Measurements from ENCODE around the gene CEP76. TPM values are rescaled to one million over a fixed set of nuclear protein-coding genes. Genes with fewer than 3 reads are reported as not detected.
"Not testable (repeated sequence)": the region's sequence is repeated elsewhere in the genome, so short reads cannot be mapped to it uniquely, and the experiment has no call there.

The CEP76 gene
- total RNA-seq, 4 donors from 2014 or later: 7.0 to 10.0 (median 9.3) TPM

DNA sequence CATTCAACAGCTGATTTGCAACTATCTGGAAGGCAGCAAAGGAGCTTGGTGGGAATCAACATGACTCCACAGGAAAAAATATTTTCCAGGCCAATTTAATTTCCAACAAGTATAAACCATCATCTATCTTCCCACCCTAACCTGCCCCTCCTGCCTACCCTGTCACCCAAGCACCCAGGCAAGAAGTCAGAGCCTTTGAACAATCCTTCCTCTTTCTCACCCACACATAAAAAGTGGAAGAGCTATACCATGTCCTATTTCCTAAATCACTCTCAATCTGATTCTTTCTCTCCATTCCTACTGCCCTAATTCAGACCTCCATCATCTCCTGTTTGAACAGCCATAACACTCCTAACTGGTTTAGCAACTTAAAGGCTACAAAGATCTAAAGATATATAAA lies 57.3 kb downstream of the CEP76 start:
- intact Hi-C loops (cut with DNase I): no loop called here
- Histone ChIP-seq H3K27ac (peak overlapping the region in 1 of 3 donors; percentile 47), H3K9me3 (no peaks in the 10 kb centered on the region), H3K27me3 (no peaks in the 10 kb centered on the region), H3K4me3 (replicated peaks in 1 of 3) (no peak overlapping the region), H3K4me1 (peaks cover 11 to 15% of the 10 kb centered on the region in 2 donors), H3K36me3 (no peaks in the 10 kb centered on the region)
- DNase-seq: no peak
- no peak for TF ChIP-seq POLR2A (IDR thresholded peaks at IDR 0.05)
- TF ChIP-seq, protein P1, sequence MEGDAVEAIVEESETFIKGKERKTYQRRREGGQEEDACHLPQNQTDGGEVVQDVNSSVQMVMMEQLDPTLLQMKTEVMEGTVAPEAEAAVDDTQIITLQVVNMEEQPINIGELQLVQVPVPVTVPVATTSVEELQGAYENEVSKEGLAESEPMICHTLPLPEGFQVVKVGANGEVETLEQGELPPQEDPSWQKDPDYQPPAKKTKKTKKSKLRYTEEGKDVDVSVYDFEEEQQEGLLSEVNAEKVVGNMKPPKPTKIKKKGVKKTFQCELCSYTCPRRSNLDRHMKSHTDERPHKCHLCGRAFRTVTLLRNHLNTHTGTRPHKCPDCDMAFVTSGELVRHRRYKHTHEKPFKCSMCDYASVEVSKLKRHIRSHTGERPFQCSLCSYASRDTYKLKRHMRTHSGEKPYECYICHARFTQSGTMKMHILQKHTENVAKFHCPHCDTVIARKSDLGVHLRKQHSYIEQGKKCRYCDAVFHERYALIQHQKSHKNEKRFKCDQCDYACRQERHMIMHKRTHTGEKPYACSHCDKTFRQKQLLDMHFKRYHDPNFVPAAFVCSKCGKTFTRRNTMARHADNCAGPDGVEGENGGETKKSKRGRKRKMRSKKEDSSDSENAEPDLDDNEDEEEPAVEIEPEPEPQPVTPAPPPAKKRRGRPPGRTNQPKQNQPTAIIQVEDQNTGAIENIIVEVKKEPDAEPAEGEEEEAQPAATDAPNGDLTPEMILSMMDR (IDR thresholded peaks at IDR 0.05): no peak

DNA sequence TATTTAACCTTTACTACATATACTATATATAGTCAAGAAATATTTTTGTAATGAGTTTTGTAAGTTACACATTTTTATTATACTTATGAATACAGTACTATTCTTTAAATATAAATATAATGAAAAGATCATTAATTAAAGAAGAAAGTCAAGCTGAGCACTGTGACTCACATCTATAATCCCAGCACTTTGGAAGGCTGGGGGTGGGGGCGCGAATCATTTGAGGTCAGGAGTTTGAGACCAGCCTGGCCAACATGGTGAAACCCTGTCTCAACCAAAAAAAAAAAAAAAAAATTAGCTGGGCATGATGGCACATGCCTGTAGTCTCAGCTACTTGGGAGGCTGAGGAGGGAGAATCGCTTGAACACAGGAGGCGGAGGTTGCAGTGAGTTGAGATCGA lies 58.8 kb downstream of the CEP76 start:
- H3K4me3 ChIP-seq (replicated peaks in 1 of 3); H3K9me3 ChIP-seq; intact Hi-C loops (cut with DNase I); H3K27ac ChIP-seq; DNase-seq; H3K36me3 ChIP-seq; H3K27me3 ChIP-seq: not testable (repeated sequence)
- WGBS, 2 donors: 97 to 99% methylated on average over 5 of the region's 5 CpGs
- H3K4me1 ChIP-seq: peaks cover 11 to 16% of the 10 kb centered on the region in 2 donors

DNA sequence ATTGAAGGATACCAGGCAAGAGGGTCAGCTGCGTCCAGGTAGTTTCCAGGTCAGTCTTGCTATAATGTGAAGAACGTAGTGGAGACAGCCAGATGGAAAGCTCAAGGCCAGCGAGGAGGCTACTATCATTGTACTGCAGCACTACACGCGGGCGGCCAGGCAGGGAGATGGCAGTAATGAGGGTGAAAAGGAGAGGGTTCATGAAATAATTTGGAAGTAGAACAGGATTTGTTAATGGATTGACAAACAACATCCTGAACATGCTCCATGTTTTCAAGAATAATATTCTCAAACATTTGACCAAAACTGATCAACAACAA lies 61.7 kb downstream of the CEP76 start:
- Histone ChIP-seq H3K4me1 (peaks cover 11 to 18% of the 10 kb centered on the region in 2 donors), H3K4me3 (replicated peaks in 1 of 3) (no peak overlapping the region), H3K36me3 (no peaks in the 10 kb centered on the region), H3K9me3 (no peaks in the 10 kb centered on the region), H3K27me3 (no peaks in the 10 kb centered on the region), H3K27ac (no peak overlapping the region)
- no peak for DNase-seq
- no peak for TF ChIP-seq POLR2A (IDR thresholded peaks at IDR 0.05)
- TF ChIP-seq, protein P1 (IDR thresholded peaks at IDR 0.05): no peak
- 91 to 93% methylated on average over 6 of the region's 6 CpGs for WGBS, 2 donors
- intact Hi-C loops (cut with DNase I): no loop called here

DNA sequence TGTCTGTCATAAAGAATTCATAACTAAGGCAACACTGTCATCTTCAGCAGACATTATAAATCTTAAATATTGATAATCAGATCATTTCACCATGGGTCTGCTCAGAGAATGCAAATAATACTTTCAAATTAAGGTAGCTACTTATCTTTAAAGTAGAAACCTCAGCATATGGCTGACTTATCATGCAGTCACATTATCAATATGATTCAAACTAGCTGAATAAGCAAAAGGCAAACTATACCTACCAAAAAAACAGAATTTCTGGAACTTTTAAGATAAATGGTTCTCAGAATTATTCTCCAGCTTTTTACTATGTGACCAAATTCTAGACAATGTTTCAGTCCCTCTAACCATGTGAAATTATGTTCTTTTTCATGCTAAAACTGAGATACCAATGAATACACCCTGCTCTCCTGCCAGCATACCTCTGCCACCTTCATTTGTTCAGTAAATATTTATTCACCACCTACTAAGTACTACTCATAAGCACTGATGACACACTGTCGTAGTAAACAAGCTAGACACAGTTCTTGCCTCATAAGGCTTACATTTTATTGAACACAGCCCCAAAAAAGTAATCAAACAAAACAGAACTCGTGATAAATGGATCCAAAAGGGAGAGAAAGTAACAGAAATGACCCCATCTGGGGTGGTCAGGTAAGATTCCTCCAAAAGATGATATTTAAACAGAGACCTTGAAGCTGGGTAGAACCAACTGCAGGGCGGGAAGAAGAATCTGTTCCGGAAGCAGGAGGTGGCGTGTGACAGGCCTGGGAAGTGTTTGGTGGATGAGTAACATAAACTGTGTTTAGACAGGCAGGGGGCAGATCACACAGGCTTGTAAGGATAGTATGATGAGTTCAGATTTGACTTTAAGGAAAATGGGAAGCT lies 62.3 kb downstream of the CEP76 start:
- H3K4me3 ChIP-seq (replicated peaks in 1 of 3): no peak overlapping the region
- no peak for DNase-seq
- no peaks in the 10 kb centered on the region for H3K36me3 ChIP-seq
- intact Hi-C loops (cut with DNase I): no loop called here
- H3K9me3 ChIP-seq: no peaks in the 10 kb centered on the region
- TF ChIP-seq, protein P1 (IDR thresholded peaks at IDR 0.05): no peak
- TF ChIP-seq POLR2A (IDR thresholded peaks at IDR 0.05): no peak
- H3K27ac ChIP-seq: no peak overlapping the region
- 75 to 83% methylated on average over 5 of the region's 5 CpGs for WGBS, 2 donors
- no peaks in the 10 kb centered on the region for H3K27me3 ChIP-seq
- H3K4me1 ChIP-seq: peaks cover 5 to 12% of the 10 kb centered on the region in 2 donors

DNA sequence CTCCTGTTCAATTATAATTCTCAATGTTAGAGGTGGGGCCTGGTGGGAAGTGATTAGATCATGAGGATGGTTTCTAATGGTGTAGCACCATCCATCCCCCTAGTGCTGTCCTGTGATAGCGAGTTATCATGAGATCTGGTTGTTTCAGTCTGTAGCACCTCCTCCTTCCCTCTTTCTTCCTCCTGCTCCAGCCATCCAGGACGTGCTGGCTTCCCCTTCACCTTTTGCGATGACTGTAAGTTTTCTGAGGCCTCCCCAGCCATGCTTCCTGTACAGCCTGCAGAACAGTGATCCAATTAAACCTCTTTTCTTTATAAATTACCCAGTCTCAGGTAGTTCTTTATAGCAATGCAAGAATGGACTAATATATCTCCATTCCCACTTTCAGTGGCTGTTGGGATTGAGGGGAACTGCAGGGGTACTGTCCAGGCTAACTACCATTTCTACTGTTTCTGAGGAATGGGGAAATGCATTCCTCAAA lies 63.8 kb downstream of the CEP76 start:
- Histone ChIP-seq H3K36me3 (no peaks in the 10 kb centered on the region), H3K9me3 (no peaks in the 10 kb centered on the region), H3K27ac (peak overlapping the region in 2 of 3 donors; percentile 45 to 46), H3K4me1 (peaks cover 0 to 6% of the 10 kb centered on the region in 2 donors), H3K4me3 (replicated peaks in 1 of 3) (no peak overlapping the region), H3K27me3 (no peaks in the 10 kb centered on the region)
- DNase-seq: no peak
- 58 to 61% methylated on average over 3 of the region's 3 CpGs for WGBS, 2 donors
- intact Hi-C loops (cut with DNase I): no loop called here
- TF ChIP-seq, protein P1 (IDR thresholded peaks at IDR 0.05): no peak
- TF ChIP-seq POLR2A (IDR thresholded peaks at IDR 0.05): no peak
